Mucosa of gallbladder (tissue), 1 donor: ENCODE data around the gene STX2. TPM values are rescaled to one million over a fixed set of nuclear protein-coding genes. Genes with fewer than 3 reads are reported as not detected.
"Not testable (repeated sequence)": the region's sequence is repeated elsewhere in the genome, so short reads cannot be mapped to it uniquely, and the experiment has no call there.

Experiments used
- DNase-seq: peaks from one replicate; pipeline ENCODE4 v3.0.0-alpha.2; 2020; ENCODE audit warnings: low spot score
- total RNA-seq: library from RNA; stranded (reverse); gene quantifications from one replicate; pipeline ENCODE4 v1.2.1, GENCODE V29; 2021
- donor health status: DM: no; HTN: no; CAD: no.

The STX2 gene
- total RNA-seq, 1 donor from 2014 or later, result 16.2 TPM

DNA sequence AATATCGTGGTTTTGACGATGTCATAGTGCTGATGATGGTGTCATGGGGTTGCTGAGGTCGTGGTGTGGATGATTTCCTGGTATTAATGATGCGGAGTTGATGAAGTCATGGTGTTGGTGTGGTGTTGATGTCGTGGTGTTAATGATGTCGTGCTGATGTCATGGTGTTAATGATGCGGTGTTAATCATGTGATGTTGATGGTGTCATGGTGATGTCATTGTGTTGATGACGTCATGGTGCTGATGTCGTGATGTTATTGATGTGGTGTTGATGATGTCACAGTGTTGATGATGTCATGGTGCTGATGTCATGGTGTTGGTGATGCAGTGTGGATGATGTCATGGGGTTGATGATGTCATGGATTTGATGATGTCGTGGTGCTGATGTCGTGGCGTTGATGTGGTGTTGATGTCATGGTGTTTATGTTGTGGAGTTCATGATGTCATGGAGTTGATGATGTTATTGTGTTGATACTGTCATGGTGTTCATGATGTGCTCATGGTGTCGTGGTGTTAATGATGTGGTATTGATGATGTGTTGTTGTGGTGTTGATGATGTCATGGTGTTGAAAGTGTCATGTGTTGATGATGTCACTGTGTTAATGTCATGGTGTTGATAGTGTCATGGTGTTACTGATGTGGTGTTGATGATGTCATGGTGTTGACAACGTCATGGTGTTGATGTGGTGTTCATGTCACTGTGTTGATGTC lies 74.4 kb downstream of the STX2 start:
- no peak for DNase-seq

DNA sequence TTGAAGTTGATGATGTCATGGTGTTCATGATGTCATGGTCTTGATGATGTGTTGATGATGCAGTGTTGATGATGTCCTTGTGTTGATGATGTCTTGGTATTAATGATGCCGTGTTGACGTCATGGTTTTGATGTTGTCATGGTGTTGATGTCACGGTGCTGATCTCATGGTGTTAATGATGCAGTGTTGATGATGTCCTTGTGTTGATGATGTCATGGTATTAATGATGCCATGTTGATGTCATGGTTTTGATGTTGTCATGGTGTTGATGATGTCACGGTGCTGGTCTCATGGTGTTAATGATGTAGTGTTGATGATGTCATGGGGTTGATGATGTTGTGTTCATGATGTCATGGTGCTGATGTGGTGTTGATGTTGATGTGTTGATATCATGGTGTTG lies 75.0 kb downstream of the STX2 start:
- no peak for DNase-seq

DNA sequence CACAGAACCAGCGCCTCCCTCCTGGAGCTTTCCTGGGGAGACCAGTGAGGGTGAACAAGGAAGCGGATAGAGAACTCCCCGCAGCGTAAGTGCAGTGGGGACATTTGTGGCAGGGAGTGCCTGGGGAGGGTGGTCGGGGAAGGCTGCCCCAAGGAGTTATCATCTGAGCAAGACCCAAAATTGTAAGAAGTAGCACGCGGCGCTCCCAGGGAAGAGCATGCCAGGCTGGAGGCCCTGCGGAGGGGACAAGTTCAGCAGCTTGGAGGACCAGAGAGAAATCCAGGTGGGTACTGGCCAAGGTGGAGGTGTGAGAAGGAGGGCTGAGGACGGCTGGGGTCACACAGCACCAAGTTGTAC lies 76.8 kb downstream of the STX2 start:
- DNase-seq, result no peak

DNA sequence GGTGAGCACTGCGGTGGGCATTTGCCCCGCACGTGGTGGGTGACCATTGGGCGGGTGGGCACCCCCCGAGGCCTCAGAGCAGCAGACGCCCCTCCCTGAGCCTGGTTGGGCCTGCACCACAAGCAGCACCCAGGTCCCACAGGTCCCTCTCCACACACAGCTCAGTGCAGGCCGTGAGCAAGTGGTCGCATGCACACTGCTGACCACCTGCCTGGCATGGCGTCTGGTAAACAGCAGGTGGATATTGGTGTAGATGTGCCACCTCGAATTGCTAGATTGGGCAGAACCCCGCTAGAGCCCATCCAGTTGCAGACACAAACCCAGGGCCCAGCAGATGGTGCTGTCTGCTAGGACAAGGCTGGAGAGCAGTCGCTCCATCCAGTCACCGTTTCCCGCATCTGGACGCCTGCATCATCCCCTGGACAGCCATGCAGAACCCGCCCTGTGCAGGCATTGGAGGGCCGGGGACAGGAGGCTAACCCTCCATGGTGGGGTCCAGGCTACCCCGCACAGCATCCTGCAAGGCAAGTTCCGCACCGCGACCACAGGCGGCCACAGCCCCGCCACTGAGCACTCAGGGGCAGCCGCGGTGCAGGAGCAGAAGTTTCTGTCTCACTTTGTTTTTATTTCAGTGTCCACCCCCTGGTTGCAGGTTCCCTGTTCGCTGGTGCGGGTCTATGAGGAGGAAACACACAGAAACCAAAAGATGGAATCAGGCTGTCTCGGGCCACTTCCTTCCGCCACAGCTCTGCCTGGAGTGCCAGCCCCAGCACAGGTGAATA lies 77.3 kb downstream of the STX2 start:
- DNase-seq, result peak; percentile 31

DNA sequence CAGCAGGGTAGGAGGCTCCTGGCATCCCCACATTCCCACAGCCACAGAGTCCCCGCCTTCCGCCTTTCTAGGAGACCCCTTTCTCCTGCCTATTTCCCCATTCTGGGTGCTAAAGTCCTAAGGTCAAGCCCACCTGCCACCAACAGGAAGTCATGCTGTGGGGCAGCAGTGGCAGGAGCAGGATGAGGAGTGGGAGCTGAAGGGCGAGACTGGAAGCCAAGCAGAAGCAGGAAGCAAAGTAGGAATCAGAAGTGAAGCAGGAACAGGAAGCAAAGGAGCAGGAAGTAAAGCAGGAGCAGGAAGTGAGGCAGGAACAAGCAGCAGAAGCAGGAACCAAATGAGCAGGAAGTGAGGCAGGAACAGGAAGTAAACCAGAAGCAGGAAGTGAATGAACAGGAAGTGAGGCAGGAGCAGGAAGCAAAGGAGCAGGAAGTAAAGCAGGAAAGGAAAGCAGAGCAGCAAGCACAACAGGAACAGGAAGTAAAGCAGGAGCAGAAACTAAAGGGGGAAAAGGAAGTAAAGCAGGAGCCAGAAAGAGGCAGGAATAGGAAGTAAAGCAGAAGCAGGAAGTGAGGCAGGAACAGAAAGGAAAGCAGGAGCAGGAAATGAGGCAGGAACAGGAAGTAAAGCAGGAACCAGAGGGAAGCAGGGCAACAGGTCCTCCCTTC lies 84.7 kb downstream of the STX2 start:
- no peak for DNase-seq

DNA sequence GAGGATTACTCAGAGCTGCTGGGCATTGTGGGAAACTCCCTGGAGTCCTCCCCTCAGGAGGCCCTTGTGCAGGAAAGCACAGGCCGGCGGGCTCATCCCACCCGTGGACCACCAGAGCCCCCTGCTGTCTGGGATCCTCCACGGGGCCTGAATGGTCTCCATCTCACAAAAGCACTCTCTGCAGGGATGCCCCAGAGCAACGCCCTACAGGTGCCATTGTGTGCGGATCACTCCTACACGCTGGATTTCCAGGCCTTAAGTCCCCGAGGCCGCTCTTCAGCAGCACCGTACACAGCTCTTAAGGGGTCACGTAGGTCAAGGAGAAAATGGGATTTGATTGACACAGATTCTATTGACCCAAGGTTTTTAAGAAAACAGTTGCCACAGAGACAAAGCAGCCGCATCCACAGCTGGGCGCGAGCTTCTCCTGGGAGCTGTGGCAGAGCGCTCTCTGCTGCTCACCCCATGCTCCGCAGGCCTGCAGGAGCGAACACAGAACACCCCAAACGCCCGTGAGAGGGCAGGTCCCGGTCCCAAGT lies 86.3 kb downstream of the STX2 start:
- no peak for DNase-seq

DNA sequence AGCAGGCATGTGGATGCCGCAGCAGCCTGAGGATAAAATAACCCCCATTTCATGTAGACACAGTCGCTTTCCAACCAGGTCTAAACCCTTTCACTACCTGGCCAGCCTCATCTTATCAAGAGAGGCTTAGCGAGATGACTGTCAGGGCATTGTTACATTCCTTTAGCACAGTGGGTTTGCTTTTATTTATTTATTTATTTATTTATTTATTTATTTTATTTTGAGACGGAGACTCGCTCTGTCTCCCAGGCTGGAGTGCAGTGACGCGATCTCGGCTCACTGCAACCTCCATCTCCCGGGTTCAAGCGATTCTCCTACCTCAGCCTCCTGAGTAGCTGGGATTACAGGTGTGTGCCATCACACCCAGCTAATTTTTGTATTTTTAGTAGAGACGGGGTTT lies 87.0 kb downstream of the STX2 start:
- DNase-seq, result not testable (repeated sequence)

DNA sequence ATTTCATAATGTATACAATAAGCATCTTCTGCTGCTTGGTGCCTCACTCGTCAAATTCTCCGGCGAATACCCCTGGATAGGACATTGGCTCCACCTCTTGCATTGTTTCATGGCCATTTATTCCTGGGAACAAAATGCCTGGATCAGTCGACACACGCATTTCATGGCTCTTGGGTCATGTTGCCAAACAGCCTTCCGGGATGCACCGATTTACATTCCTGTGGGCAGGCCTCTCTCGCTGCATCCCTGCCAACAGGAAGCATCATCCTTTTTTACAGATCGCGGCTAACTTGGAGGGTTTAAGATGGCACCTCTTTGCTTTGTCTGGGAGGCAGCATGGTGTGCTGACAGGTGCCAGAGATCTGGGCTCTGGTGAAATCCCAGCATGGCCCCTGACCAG lies 90.3 kb downstream of the STX2 start:
- DNase-seq, result no peak

DNA sequence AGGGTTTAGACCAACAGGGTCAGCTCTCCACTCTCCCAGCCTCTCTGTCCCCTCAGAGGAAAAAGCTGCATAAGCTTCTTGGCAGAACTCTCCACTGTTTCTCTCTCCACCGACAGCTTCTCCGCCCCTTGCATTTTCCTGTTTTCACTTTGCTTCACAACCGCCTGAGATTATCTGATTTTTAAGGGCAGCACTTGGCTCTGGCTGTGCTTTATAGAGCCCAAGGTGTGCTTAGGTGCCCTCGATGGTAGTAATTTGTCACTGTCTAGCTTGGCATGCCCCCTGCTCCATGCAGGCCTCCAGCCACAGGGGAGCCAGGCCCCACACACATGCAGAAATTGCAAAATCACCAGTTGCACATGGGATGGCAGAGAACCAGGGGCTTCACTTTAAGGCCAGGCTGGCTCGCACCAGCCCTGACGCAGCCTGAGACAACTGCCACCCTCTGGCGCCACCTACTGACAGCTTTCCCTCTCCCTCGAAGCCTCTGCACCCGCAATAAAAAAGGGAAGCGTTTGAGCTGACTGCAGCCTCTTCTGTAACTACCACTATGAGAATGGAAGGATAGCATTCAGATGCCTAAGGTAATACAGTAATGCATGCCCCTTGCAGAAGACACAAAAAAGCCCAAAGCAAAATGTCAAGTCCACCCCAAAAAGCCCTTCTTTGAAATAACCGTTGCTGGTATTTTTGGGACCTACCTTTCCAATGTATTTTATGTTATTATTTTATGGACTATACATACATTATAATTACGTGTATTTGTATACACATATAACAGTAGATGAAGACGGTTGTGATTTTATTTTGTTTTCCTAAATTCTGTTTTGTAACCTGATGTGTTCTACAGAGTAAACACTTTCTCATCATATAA lies 90.9 kb downstream of the STX2 start:
- peak; percentile 77 for DNase-seq

DNA sequence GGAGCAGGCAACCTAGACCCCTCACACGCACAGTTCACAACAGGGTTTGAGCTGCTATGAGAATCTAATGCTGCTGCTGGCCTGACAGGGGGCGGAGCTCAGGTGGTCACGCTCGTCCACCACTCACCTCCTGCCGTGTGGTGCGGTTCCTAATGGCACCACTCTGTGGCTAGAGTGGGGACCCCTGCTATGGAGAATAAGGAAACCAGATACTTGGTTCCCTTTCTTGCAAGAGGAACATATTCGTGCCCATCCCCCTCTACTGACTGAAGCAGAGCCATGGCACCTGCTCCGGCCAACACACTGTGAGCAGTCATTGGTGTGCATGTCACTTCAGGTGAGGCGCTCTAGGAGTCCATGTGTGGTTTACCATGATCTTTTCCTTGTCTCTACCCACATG lies 92.5 kb downstream of the STX2 start:
- no peak for DNase-seq

DNA sequence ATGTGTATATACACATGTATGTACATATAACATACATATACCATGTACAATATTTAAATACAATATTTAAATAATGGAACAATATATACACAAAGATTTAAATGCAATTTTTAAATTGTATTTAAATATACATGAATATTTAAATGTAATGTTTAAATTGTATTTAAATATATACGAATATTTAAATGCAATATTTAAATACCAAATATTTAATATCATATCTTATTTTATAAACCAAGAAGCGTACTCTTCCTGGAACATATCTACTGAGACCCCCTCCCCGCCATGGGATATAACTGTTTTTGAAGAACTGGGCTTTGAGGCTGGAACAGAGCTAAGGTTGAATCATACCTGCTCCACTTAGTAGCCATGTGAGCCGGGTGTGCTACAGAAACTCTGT lies 93.1 kb downstream of the STX2 start:
- no peak for DNase-seq

DNA sequence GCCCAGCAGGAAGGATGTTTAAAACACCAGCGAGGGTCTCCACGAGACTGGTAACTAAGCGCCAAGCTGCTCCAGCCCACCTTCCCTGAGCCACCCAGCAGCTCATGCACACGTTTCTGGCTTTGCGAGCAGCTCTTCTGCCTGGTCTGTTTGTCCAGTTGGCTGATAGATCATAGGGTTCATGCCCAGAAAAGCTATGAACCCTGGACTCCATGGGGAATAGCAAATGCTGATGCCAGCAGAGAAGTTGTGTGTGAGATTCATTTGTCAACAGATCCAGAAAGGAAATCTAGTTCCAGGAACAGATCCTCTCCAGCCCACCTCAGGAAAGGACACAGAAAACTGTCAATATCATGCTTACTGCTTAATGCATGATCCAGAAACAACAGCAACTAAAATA lies 94.8 kb downstream of the STX2 start:
- no peak for DNase-seq

DNA sequence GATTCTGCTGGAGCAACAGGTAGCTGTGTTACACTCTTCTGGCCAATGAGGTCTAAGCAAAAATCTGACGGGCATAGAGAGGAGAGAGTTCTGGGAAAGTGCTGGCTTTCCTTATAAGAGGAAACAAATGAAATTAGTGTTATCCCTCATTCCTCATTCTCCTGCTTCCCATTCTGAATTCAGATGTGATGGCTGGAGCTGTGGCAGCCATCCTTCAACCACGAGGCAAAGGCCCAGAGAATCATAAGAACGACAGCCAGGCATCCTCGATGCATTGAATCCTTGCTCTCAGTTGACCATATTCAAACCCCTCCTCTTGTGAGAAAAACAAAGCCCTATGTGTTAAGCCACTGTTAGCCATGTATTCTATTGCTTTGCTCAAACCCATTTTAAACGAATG lies 95.4 kb downstream of the STX2 start:
- DNase-seq, result no peak

DNA sequence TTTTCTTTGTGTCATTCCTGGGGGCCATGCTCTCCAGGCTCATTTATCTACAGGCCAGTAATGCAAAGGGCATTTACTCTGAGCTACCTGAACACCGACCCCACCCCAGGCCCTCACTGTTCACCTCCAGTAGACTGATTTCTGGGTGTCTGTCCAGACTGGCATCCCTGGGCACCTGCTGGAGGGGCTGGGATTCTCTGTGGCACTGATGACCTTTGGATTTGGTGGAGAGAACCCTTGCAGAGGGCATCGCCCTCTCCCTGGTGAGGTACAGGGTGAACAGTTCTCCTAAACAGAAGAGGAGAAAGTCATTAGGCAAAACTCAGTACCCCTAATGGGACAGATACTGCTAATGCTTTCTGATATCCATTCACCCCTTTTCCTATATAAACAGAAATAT lies 95.9 kb downstream of the STX2 start:
- DNase-seq, result no peak

DNA sequence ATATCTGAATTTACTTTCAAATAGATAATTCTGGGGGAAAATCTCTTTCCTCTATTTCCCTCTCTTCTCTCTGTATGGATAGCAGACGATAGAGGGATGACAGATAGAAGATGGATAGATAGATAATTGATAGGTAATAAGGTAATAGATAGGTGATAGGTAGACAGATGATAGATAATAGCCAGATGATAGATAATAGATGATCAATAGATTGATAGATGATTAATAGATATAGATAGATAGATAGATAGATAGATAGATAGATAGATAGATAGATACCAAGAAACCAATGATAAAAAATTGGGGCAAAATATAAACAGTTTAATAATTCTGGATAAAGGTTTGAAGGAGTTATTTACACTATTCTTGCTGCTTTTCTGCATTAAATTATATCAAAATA lies 96.3 kb downstream of the STX2 start:
- DNase-seq, result no peak

DNA sequence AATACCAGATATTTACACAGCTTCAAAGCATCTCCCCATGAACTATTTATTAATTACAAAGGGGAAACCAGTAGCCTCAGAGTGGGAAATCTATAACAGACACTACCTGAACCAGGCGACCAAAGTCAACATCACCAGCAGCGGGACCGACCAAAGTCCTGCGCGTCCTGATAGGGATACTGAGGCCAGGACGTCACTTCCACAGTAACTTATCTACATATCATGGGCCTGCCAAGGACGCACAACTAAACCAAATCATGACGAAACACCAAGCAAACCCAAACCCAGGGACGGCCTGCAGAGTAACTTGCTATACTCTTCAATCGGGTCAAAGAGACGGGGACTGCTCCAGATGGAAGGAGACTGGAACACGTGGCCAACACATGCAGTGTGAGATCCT lies 96.9 kb downstream of the STX2 start:
- no peak for DNase-seq

Other genes with a start within 250 kb of the STX2 start
- gene RIMBP2, start 123.0 kb downstream of the STX2 start, total RNA-seq, result 1.3 TPM
- gene RAN, start 32.8 kb upstream of the STX2 start, total RNA-seq, result 318 TPM
- gene ADGRD1, start 114.7 kb upstream of the STX2 start, total RNA-seq, result 96.1 TPM